SKM-1 treated with dmso at 0.1 percent for 144 hours (cell line): ENCODE measurements around the gene DENND2D.
A peak's percentile ranks its signal among the peaks of the same experiment; 100 is the strongest.

Experiments used
- DNase-seq: peaks from one replicate; lab custom pipeline; 2025; ENCODE audit not compliant: unreplicated experiment; lab: John Stamatoyannopoulos, UW

The DENND2D gene, protein sequence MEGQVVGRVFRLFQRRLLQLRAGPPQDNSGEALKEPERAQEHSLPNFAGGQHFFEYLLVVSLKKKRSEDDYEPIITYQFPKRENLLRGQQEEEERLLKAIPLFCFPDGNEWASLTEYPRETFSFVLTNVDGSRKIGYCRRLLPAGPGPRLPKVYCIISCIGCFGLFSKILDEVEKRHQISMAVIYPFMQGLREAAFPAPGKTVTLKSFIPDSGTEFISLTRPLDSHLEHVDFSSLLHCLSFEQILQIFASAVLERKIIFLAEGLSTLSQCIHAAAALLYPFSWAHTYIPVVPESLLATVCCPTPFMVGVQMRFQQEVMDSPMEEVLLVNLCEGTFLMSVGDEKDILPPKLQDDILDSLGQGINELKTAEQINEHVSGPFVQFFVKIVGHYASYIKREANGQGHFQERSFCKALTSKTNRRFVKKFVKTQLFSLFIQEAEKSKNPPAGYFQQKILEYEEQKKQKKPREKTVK

GRCh38 chr1:111199881-111200801 lies at the start of gene DENND2D:
TSS of gene DENND2D (minus strand) at chr1:111200646. CDS start at chr1:111200459, 187 bp downstream.
- peak; percentile 34 for DNase-seq

GRCh38 chr1:111249960-111250359 lies 49.5 kb upstream of the DENND2D start:
- DNase-seq, result no peak

GRCh38 chr1:111247125-111247838 lies 46.8 kb upstream of the DENND2D start:
- DNase-seq, result no peak

DNA sequence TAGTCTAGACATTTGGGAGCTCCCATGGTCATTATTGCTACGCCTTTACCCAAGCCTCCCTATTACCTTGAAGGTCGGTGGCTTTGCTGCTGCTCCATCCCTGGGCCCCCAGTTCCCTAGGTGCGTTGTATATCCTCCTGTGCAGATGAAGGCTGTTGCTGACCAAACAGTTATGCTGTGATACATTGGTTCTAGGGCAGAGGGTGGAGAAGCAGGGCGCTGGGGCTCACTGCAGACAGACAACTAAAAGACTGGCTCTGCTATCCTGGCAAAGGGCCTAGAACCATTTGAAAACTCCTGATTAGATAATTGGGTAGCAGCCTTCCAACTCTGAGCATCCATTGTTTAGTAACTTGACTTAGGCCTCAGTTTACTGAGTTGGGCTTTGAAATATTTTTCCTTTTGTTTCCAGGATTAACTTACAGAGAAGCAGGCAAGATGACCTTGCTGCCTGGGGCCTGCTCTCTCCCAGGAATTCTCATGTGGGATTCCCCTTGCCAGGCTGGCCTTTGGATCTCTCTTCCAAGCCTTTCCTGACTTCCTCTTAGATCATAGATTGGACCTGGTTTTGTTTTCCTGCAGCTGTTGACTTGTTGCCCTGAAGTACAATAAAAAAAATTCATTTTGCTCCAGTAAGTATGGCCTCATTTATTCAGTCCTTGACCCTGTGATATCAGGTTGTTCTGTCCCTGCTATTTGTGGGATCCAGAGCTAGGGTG lies 42.5 kb upstream of the DENND2D start:
- DNase-seq, result no peak

GRCh38 chr1:111241797-111242196 lies 41.4 kb upstream of the DENND2D start:
- DNase-seq, result no peak

- no peak for DNase-seq
Measured at GRCh38 chr1:111238056-111238795, 37.8 kb upstream of the DENND2D start.

GRCh38 chr1:111236806-111237205 lies 36.4 kb upstream of the DENND2D start:
- no peak for DNase-seq

DNA sequence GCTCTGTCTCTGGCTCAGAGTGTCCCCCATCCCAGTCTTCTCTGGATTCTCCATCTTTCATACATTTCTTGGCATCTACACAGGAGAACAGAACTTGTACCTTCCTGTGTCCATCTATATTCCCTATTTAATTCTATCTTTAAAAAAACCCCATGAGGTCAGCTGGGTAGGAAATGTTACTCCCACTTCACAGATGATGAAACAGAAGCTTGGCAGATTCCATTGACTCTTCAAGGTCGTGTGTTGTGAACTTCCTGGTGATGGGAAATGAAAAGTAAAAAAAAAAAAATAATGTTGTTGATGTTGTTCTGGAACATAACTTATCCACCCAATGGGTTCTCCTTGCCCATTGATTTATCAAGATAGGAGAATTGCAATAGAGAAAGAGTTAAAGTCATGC lies 35.9 kb upstream of the DENND2D start:
- no peak for DNase-seq

DNA sequence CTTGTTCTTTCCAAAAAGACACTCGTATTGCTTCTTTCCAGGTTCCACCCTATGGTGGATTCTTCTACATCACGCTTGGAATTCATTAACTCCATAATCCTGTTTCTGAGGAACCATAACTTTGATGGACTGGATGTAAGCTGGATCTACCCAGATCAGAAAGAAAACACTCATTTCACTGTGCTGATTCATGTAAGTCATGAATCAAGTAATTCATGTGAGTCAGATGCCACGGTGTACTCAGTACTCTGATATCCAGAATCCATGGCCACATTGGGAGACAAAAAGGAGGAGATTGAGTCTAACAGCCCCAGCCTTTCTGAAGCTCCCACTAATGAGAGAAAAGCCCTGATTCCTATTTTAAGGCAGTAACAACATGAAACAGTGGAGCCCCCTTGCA lies 34.4 kb upstream of the DENND2D start:
- no peak for DNase-seq

- DNase-seq, result no peak
Measured at GRCh38 chr1:111234258-111234657, 33.8 kb upstream of the DENND2D start.

GRCh38 chr1:111232134-111232533 lies 31.7 kb upstream of the DENND2D start:
- no peak for DNase-seq

DNA sequence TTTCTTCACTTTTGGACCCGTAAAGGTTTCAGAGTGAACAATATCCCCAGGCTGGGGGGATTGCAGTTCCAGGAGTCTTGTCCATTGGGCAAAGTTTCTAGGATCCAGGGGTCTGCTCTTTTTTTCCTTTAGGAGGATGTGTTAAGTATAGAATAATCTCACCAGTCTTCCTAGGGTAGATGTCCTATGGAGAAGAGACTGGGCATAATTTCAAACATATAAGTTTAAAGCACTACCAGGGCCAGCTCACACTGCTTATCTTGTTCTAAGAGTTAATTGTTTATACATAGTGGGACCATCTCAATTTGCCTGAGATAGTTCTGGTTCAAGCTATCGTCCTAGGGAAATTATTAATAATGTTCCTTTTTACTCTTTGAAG lies 28.3 kb upstream of the DENND2D start:
- DNase-seq, result no peak

GRCh38 chr1:111227851-111228747 lies 27.7 kb upstream of the DENND2D start:
- no peak for DNase-seq

GRCh38 chr1:111227434-111227833 lies 27.0 kb upstream of the DENND2D start, which contains the start of gene CHI3L2:
TSS of gene CHI3L2 (plus strand) at chr1:111227713. CDS start at chr1:111227730, 17 bp downstream.
- no peak for DNase-seq

DNA sequence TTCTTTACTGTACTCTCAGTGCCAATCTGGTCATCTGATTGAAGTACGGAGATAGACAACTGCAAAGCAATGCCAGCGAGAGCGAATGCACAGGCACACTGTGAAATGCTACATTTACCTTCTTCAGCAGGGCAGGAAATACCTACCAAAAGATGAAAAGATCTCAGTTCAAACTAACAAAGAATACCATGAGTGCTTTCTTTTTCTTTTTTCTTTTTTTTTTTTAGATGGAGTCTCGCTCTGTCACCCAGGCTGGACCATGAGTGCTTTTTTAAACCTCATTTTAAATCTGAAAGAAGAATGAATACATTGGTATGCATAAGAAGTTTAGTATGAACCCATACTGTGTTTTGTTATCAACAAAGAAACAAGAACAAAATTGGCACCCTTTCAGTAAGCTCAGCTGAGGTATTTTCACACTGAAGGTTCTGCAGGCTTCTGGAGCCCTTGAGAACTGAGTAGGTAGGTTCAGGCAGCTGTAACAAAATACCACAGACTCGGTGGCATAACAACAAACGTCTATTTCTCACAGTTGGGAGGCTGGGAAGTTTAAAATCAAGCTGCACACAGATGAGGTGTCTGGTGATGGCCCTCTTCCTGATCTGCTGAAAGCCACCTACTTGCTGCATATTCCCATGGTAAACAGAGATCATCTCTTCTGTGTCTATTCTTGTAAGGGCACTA lies 25.4 kb upstream of the DENND2D start:
- DNase-seq, result no peak

DNA sequence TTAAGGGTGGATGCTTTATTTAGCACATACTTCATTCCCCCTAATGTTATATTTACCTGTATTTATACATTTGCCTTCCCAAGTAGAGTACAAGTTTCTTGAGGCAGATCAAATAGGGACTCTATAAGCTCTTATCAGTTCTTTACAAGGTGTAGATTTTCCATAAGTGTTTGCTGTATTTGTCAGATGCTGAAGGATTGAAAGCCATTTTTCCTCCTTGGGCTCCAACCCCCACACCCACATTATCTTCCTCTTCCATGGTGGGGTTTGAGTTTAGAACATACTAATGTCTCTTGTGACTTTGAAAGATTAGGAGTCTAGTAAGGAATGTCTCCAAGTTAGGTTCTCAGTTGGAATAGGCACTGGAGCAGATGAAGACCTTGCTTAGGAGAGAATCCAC lies 24.6 kb upstream of the DENND2D start:
- no peak for DNase-seq

DNA sequence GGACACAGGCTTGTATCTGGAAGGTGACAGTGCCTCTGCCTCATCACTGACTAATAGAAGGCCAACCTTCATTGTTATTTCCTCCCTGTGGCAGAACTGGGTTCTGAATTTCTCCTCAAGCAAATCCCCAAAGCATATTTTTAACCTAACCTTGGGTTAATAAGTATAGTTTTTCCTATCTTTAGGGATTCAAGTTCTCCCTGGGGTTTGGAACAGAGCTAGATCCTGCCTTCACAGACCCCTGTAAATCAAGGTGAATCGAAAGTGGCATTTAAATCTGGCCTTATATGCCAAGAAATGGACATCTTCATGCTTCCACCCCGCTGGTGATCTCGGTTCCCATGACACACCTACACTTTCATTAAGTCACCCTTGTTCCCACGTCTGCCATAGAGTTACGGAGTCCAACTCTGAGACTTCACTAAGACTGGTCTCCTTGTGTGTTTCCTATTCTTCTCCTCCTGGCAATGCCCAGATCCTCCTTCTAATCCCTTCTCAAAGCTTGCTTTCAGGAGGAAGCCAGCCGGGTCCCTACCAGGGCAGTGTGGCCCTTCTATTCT lies 22.8 kb upstream of the DENND2D start:
- no peak for DNase-seq
